Endothelial cell (in vitro differentiated cells): ENCODE measurements around the gene TBX4. TPM values are rescaled to one million over a fixed set of nuclear protein-coding genes. Genes with fewer than 3 reads are reported as not detected.

Source experiments
- DNase-seq: peaks from one replicate; pipeline ENCODE4 v3.0.0; 2021; ENCODE audit warnings: low spot score
- H3K27ac Mint-ChIP-seq: one replicate; pipeline ENCODE4 v1.8.0; 2021; ENCODE audit warnings: mixed read lengths, inconsistent platforms; ENCODE audit not compliant: unreplicated experiment
- H3K27me3 Mint-ChIP-seq: one replicate; pipeline ENCODE4 v1.8.0; 2021; ENCODE audit warnings: mild to moderate bottlenecking, moderate library complexity, mixed read lengths, inconsistent platforms; ENCODE audit not compliant: unreplicated experiment
- H3K36me3 Mint-ChIP-seq: one replicate; pipeline ENCODE4 v1.8.0; 2021; ENCODE audit warnings: mild to moderate bottlenecking, low read depth, mixed read lengths, inconsistent platforms; ENCODE audit not compliant: unreplicated experiment
- H3K4me1 Mint-ChIP-seq: one replicate; pipeline ENCODE4 v1.8.0; 2021; ENCODE audit warnings: mild to moderate bottlenecking, mixed read lengths, inconsistent platforms; ENCODE audit not compliant: unreplicated experiment
- H3K4me3 Mint-ChIP-seq: one replicate; pipeline ENCODE4 v1.8.0; 2021; ENCODE audit warnings: mild to moderate bottlenecking, mixed read lengths, inconsistent platforms; ENCODE audit not compliant: unreplicated experiment
- H3K9me3 Mint-ChIP-seq: one replicate; pipeline ENCODE4 v1.8.0; 2021; ENCODE audit warnings: mixed read lengths, inconsistent platforms; ENCODE audit not compliant: unreplicated experiment
- CTCF ChIP-seq: fragments of 200-600 bp; sonication (generic); IDR thresholded peaks from one replicate; pipeline ENCODE4 v1.5.0; 2021; ENCODE audit warnings: antibody characterized with exemption; ENCODE audit not compliant: unreplicated experiment
- total RNA-seq: library from RNA; stranded (reverse); fragmentation: NEBNext Ultra II Directional; extraction: Animal tissue kit (Norgen Biotek cat#: 25700); gene quantifications from one replicate; pipeline ENCODE4 v1.2.1, GENCODE V29; 2021; ENCODE audit not compliant: unreplicated experiment

TBX4 gene
- total RNA-seq, 1 donor from 2014 or later, result 1.1 TPM

DNA sequence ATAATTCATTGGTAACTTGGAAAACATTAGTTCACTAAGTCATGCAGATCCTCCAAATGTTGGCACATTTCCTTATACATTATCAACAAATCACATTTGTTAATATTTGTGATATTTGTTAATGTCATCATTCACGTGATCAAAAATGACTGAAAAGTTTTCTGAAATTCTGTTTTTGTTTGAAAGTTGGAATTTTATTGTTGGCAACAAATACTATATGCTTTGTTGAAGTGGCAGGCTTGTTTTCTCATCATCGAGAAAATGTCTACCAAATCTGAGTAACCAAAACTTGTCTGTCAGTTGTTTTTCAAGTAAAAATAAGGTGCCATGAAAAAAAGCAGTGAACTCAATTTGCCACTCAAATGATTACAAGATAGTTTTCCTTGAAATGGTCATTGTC, 75.9 kb downstream of the TBX4 start:
- H3K27ac Mint-ChIP-seq, result no peak overlapping the region
- DNase-seq, result no peak
- H3K4me3 Mint-ChIP-seq, result no peak overlapping the region
- no peaks in the 10 kb centered on the region for H3K4me1 Mint-ChIP-seq
- H3K36me3 Mint-ChIP-seq, result no peaks in the 10 kb centered on the region
- H3K27me3 Mint-ChIP-seq, result no peaks in the 10 kb centered on the region
- H3K9me3 Mint-ChIP-seq, result no peaks in the 10 kb centered on the region
- TF ChIP-seq CTCF, result no peak

- H3K27ac Mint-ChIP-seq, result no peak overlapping the region
These were observed 79.0 kb downstream of the TBX4 start for GRCh38 chr17:61531223-61531622.

DNA sequence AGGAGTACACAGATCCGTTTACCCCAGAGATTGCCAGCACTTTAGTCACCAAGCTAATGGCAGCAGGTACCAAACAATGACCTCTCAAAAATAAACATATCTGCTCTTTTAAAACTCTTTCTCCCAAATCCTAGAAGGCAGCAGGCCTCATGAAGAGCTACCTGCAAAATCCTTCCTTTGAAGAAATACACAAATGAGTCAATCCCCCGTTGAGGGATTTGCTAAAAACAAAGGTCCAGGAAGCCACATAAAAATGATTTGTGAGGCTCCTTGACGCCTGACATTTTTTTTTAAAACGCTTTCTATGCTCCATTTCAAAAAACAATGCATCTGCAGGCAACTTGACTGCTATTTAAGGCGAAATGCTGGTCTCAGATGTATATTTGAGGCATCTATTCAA, 80.6 kb downstream of the TBX4 start:
- Mint-ChIP-seq H3K36me3 (no peaks in the 10 kb centered on the region), H3K27me3 (no peaks in the 10 kb centered on the region), H3K9me3 (no peaks in the 10 kb centered on the region), H3K27ac (no peak overlapping the region), H3K4me3 (no peak overlapping the region), H3K4me1 (no peaks in the 10 kb centered on the region)
- DNase-seq, result no peak
- TF ChIP-seq CTCF, result no peak

More at GRCh38 chr17:61531223-61531622, 79.0 kb downstream of the TBX4 start:
- TF ChIP-seq CTCF, result no peak
- DNase-seq, result no peak
- Mint-ChIP-seq H3K36me3 (no peaks in the 10 kb centered on the region), H3K4me1 (no peaks in the 10 kb centered on the region), H3K9me3 (no peaks in the 10 kb centered on the region), H3K27me3 (no peaks in the 10 kb centered on the region), H3K4me3 (no peak overlapping the region)

DNA sequence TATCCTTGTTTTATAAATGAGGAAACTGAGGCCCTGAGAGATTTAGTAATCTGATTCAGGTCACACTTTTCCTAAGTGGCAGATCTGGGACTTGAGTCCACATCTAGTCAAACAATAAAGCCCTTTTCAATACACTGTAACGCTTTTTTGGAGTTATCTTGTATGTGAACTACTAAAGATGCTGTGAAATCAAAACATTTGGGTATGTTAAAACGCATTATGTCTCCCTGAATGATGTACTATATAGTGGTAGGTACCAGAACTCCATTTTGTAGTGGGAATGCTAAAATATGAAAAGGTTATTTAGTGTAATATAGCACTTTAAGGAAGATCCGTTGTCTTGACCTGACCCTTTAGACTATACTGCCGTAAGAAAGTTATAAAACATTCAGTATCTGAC, 81.6 kb downstream of the TBX4 start:
- H3K27me3 Mint-ChIP-seq, result no peaks in the 10 kb centered on the region
- H3K9me3 Mint-ChIP-seq, result no peaks in the 10 kb centered on the region
- H3K4me1 Mint-ChIP-seq, result no peaks in the 10 kb centered on the region
- TF ChIP-seq CTCF, result no peak
- H3K27ac Mint-ChIP-seq, result no peak overlapping the region
- H3K4me3 Mint-ChIP-seq, result no peak overlapping the region
- DNase-seq, result no peak
- no peaks in the 10 kb centered on the region for H3K36me3 Mint-ChIP-seq

DNA sequence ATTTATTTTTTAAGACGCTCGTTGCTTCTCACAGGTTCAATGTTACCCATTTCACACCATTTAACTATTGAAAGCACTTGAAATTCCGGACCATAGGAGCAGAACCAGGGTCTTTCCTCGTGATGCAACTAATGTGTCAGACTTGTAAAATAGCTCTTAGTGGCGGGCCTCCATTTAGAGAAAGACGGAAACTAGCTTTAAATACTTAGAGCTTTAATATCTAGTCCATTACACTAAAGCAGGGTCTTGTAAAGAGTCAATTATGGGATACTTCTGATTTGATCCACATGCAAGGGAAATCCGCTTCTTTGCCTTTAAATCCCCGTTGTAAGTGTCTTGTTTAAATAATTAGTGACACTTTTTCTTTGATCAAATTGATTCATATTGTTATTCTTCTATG, 82.2 kb downstream of the TBX4 start:
- Mint-ChIP-seq H3K36me3 (no peaks in the 10 kb centered on the region), H3K4me3 (no peak overlapping the region)

More for the DNA sequence above, 82.2 kb downstream of the TBX4 start:
- Mint-ChIP-seq H3K27ac (no peak overlapping the region), H3K9me3 (no peaks in the 10 kb centered on the region), H3K4me1 (no peaks in the 10 kb centered on the region), H3K27me3 (no peaks in the 10 kb centered on the region)
- TF ChIP-seq CTCF, result no peak
- DNase-seq, result no peak

Other genes with a start within 250 kb of the TBX4 start
- gene TBX2, start 52.6 kb upstream of the TBX4 start, total RNA-seq, result 0.23 TPM
- gene NACA2, start 138.8 kb downstream of the TBX4 start, total RNA-seq, result not detected